GM23338 (cell line): Measurements from ENCODE around the gene PCSK5. TPM values are rescaled to one million over a fixed set of nuclear protein-coding genes. Genes with fewer than 3 reads are reported as not detected.
"Not testable (repeated sequence)": the region's sequence is repeated elsewhere in the genome, so short reads cannot be mapped to it uniquely, and the experiment has no call there.

Experiments used
- ATAC-seq: fragments of 200-7000 bp; cut with Tn5 transposase; 3 replicates; pipeline ENCODE4 v1.9.1; 2020
- DNase-seq: peaks from one replicate; pipeline ENCODE4 v3.0.0-alpha.2; 2015; ENCODE audit warnings: low spot score
- H2AFZ ChIP-seq: fragments of 200-600 bp; sonication (generic); 2 replicates; pipeline ENCODE4 v1.8.0; 2016; ENCODE audit warnings: antibody characterized with exemption, mild to moderate bottlenecking, moderate library complexity
- H3F3A ChIP-seq: fragments of 200-600 bp; sonication (generic); replicated peaks from 2 replicates; pipeline ENCODE4 v1.8.0; 2017; ENCODE audit warnings: antibody characterized with exemption, mixed run types, low read depth
- H3K27ac ChIP-seq: fragments of 200-600 bp; sonication (generic); 2 replicates; pipeline ENCODE4 v1.6.1; 2016; ENCODE audit warnings: low read depth
- H3K27me3 ChIP-seq: fragments of 200-600 bp; sonication (generic); 2 replicates; pipeline ENCODE4 v1.8.0; 2016; ENCODE audit warnings: mild to moderate bottlenecking, mixed run types, moderate library complexity; ENCODE audit not compliant: insufficient read depth
- H3K36me3 ChIP-seq: fragments of 200-600 bp; sonication (generic); 2 replicates; pipeline ENCODE4 v1.8.0; 2016; ENCODE audit warnings: mild to moderate bottlenecking; ENCODE audit not compliant: insufficient read depth
- H3K4me1 ChIP-seq: fragments of 200-600 bp; sonication (generic); 2 replicates; pipeline ENCODE4 v1.8.0; 2016; ENCODE audit warnings: mild to moderate bottlenecking, moderate library complexity; ENCODE audit not compliant: insufficient read depth
- H3K4me2 ChIP-seq: fragments of 200-600 bp; sonication (generic); 2 replicates; pipeline ENCODE4 v1.7.1; 2017; ENCODE audit warnings: mixed run types
- H3K4me3 ChIP-seq: fragments of 200-600 bp; sonication (generic); 2 replicates; pipeline ENCODE4 v1.6.1; 2016; ENCODE audit warnings: mixed run types
- H3K79me2 ChIP-seq: fragments of 200-600 bp; sonication (generic); replicated peaks from 2 replicates; pipeline ENCODE4 v1.8.0; 2017; ENCODE audit warnings: mild to moderate bottlenecking; ENCODE audit not compliant: insufficient read depth
- H3K9me2 ChIP-seq: fragments of 200-600 bp; sonication (generic); 2 replicates; pipeline ENCODE4 v1.8.0; 2017; ENCODE audit not compliant: insufficient read depth
- H4K20me1 ChIP-seq: fragments of 200-600 bp; sonication (generic); replicated peaks from 2 replicates; pipeline ENCODE4 v1.8.0; 2017; ENCODE audit warnings: mild to moderate bottlenecking; ENCODE audit not compliant: insufficient read depth
- H3K27ac Mint-ChIP-seq: 2 replicates; pipeline ENCODE4 v1.8.0; 2020; ENCODE audit warnings: inconsistent platforms, mild to moderate bottlenecking, moderate library complexity, mixed read lengths
- H3K27me3 Mint-ChIP-seq: 3 replicates; pipeline ENCODE4 v1.8.0; 2022; ENCODE audit warnings: low read depth, mild to moderate bottlenecking, moderate library complexity, mixed read lengths, inconsistent platforms; ENCODE audit not compliant: insufficient read depth, poor library complexity
- H3K36me3 Mint-ChIP-seq: 3 replicates; pipeline ENCODE4 v1.8.0; 2021; ENCODE audit warnings: low read depth, mild to moderate bottlenecking, inconsistent platforms, moderate library complexity, mixed read lengths
- H3K4me1 Mint-ChIP-seq: 3 replicates; pipeline ENCODE4 v1.8.0; 2020; ENCODE audit warnings: mild to moderate bottlenecking, inconsistent platforms, mixed read lengths
- H3K4me3 Mint-ChIP-seq: 3 replicates; pipeline ENCODE4 v1.8.0; 2021; ENCODE audit warnings: moderate library complexity, mild to moderate bottlenecking, inconsistent platforms, mixed read lengths
- H3K9me3 Mint-ChIP-seq: 3 replicates; pipeline ENCODE4 v1.8.0; 2020; ENCODE audit warnings: moderate library complexity, mild to moderate bottlenecking, inconsistent platforms, mixed read lengths
- CREB1 ChIP-seq: fragments of 250-450 bp; sonication (Bioruptor Pico); IDR thresholded peaks from 2 replicates; pipeline ENCODE4 v1.5.0; 2020; ENCODE audit warnings: low read depth, mild to moderate bottlenecking, moderate library complexity
- EZH2 ChIP-seq: fragments of 200-600 bp; sonication (generic); IDR thresholded peaks from one replicate; pipeline ENCODE4 v1.8.0; 2017; ENCODE audit warnings: antibody characterized with exemption, mild to moderate bottlenecking, low read depth; ENCODE audit not compliant: unreplicated experiment
- EZH2phosphoT487 ChIP-seq: fragments of 200-600 bp; sonication (generic); IDR thresholded peaks from one replicate; pipeline ENCODE4 v1.8.1; 2018; ENCODE audit warnings: antibody characterized with exemption; ENCODE audit not compliant: unreplicated experiment
- JUNB ChIP-seq: IDR thresholded peaks from one replicate; pipeline ENCODE4 v1.6.1; 2016; ENCODE audit warnings: antibody characterized with exemption; ENCODE audit not compliant: unreplicated experiment
- NANOG ChIP-seq: IDR thresholded peaks from 2 replicates; pipeline ENCODE4 v1.6.1; 2016; ENCODE audit warnings: antibody characterized with exemption, borderline replicate concordance
- POLR2AphosphoS5 ChIP-seq: IDR thresholded peaks from 2 replicates; pipeline ENCODE4 v1.6.1; 2016; ENCODE audit warnings: antibody characterized with exemption, low read depth
- STAT1 ChIP-seq: IDR thresholded peaks from one replicate; pipeline ENCODE4 v1.6.1; 2016; ENCODE audit warnings: antibody characterized with exemption; ENCODE audit not compliant: unreplicated experiment
- ZNF114 ChIP-seq: fragments of 250-450 bp; sonication (Bioruptor Pico); IDR thresholded peaks from 2 replicates; pipeline ENCODE4 v1.5.0; 2020; ENCODE audit warnings: mild to moderate bottlenecking, moderate library complexity
- ZNF331 ChIP-seq: fragments of 250-450 bp; sonication (Bioruptor Pico); IDR thresholded peaks from 2 replicates; pipeline ENCODE4 v1.5.0; 2020; ENCODE audit warnings: low read depth, mild to moderate bottlenecking, moderate library complexity
- polyA plus RNA-seq: library from polyadenylated mRNA; unstranded; fragments of >200 nt; fragmentation: Nextera tagmentation; extraction: Ambion mirVana; gene quantifications from 2 replicates; pipeline ENCODE4 v1.2.1, GENCODE V29; 2016
- total RNA-seq: library from RNA; depleted of rRNA; stranded (reverse); fragments of >200 nt; shearing (Covaris generic); gene quantifications from 2 replicates; pipeline ENCODE4 v1.2.3, GENCODE V29; 2014
- TF ChIP-seq, protein P1 (sequence below): fragments of 250-450 bp; sonication (Bioruptor Pico); IDR thresholded peaks from 2 replicates; pipeline ENCODE4 v1.5.0; 2020; ENCODE audit warnings: mild to moderate bottlenecking, moderate library complexity
- TF ChIP-seq, protein P2 (sequence below): IDR thresholded peaks from 2 replicates; pipeline ENCODE4 v1.6.1; 2016; ENCODE audit warnings: antibody characterized with exemption

PCSK5 gene
- total and polyA plus RNA-seq, 2 experiments from 2014 or later, result 12.3 to 34.8 TPM

DNA sequence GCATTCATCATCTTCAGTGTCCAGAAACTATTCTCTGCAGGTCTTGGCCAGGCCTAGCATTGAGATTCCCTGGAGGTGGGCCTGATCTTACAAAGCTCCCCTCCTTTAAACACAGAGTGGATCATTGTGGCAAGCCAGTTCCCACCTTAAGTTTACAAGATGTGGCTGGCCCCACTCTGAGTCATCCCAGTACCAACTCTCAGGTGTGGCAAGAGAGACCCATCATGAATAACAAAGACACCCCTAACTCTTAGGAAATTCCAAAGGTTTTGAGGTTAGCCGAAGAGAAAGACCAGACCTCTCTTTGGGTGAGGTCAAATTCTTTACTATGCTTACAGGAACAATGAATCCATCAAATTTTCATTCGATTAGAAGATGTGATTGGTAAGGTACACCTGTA lies 425.6 kb downstream of the PCSK5 start:
- H3K4me1 Mint-ChIP-seq, result peaks cover 6% of the 10 kb centered on the region
- Histone ChIP-seq H3K9me2 (peaks cover 6% of the 10 kb centered on the region; the same call in 1 of the 2 replicates), H3K27ac (no peak overlapping the region), H3K4me3 (no peak overlapping the region), H2AFZ (no peak overlapping the region), H3K36me3 (no peaks in the 10 kb centered on the region), H3K27me3 (no peaks in the 10 kb centered on the region), H3K4me2 (no peak overlapping the region), H4K20me1 (no peaks in the 10 kb centered on the region), H3F3A (no peaks in the 10 kb centered on the region), H3K79me2 (no peaks in the 10 kb centered on the region), H3K4me1 (no peaks in the 10 kb centered on the region)
- no peak overlapping the region for H3K27ac Mint-ChIP-seq
- no peak overlapping the region for H3K4me3 Mint-ChIP-seq
- ATAC-seq (peak; percentile 61), DNase-seq (peak; percentile 51)
- H3K36me3 Mint-ChIP-seq, result no peaks in the 10 kb centered on the region; the same call in 2 of the 3 replicates
- TF ChIP-seq NANOG, result no peak
- no peak for TF ChIP-seq JUNB
- TF ChIP-seq, protein P1, sequence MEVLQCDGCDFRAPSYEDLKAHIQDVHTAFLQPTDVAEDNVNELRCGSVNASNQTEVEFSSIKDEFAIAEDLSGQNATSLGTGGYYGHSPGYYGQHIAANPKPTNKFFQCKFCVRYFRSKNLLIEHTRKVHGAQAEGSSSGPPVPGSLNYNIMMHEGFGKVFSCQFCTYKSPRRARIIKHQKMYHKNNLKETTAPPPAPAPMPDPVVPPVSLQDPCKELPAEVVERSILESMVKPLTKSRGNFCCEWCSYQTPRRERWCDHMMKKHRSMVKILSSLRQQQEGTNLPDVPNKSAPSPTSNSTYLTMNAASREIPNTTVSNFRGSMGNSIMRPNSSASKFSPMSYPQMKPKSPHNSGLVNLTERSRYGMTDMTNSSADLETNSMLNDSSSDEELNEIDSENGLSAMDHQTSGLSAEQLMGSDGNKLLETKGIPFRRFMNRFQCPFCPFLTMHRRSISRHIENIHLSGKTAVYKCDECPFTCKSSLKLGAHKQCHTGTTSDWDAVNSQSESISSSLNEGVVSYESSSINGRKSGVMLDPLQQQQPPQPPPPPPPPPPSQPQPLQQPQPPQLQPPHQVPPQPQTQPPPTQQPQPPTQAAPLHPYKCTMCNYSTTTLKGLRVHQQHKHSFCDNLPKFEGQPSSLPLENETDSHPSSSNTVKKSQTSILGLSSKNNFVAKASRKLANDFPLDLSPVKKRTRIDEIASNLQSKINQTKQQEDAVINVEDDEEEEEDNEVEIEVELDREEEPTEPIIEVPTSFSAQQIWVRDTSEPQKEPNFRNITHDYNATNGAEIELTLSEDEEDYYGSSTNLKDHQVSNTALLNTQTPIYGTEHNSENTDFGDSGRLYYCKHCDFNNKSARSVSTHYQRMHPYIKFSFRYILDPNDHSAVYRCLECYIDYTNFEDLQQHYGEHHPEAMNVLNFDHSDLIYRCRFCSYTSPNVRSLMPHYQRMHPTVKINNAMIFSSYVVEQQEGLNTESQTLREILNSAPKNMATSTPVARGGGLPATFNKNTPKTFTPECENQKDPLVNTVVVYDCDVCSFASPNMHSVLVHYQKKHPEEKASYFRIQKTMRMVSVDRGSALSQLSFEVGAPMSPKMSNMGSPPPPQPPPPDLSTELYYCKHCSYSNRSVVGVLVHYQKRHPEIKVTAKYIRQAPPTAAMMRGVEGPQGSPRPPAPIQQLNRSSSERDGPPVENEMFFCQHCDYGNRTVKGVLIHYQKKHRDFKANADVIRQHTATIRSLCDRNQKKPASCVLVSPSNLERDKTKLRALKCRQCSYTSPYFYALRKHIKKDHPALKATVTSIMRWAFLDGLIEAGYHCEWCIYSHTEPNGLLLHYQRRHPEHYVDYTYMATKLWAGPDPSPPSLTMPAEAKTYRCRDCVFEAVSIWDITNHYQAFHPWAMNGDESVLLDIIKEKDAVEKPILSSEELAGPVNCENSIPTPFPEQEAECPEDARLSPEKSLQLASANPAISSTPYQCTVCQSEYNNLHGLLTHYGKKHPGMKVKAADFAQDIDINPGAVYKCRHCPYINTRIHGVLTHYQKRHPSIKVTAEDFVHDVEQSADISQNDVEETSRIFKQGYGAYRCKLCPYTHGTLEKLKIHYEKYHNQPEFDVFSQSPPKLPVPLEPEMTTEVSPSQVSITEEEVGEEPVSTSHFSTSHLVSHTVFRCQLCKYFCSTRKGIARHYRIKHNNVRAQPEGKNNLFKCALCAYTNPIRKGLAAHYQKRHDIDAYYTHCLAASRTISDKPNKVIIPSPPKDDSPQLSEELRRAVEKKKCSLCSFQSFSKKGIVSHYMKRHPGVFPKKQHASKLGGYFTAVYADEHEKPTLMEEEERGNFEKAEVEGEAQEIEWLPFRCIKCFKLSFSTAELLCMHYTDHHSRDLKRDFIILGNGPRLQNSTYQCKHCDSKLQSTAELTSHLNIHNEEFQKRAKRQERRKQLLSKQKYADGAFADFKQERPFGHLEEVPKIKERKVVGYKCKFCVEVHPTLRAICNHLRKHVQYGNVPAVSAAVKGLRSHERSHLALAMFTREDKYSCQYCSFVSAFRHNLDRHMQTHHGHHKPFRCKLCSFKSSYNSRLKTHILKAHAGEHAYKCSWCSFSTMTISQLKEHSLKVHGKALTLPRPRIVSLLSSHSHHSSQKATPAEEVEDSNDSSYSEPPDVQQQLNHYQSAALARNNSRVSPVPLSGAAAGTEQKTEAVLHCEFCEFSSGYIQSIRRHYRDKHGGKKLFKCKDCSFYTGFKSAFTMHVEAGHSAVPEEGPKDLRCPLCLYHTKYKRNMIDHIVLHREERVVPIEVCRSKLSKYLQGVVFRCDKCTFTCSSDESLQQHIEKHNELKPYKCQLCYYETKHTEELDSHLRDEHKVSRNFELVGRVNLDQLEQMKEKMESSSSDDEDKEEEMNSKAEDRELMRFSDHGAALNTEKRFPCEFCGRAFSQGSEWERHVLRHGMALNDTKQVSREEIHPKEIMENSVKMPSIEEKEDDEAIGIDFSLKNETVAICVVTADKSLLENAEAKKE, result no peak
- no peak for TF ChIP-seq EZH2phosphoT487
- no peak for TF ChIP-seq CREB1 (CRISPR knock-in tag)
- TF ChIP-seq, protein P2, sequence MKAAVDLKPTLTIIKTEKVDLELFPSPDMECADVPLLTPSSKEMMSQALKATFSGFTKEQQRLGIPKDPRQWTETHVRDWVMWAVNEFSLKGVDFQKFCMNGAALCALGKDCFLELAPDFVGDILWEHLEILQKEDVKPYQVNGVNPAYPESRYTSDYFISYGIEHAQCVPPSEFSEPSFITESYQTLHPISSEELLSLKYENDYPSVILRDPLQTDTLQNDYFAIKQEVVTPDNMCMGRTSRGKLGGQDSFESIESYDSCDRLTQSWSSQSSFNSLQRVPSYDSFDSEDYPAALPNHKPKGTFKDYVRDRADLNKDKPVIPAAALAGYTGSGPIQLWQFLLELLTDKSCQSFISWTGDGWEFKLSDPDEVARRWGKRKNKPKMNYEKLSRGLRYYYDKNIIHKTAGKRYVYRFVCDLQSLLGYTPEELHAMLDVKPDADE, result no peak
- TF ChIP-seq EZH2, result no peak
- no peak for TF ChIP-seq POLR2AphosphoS5
- TF ChIP-seq STAT1, result no peak
- no peak for TF ChIP-seq ZNF331
- no peak for TF ChIP-seq ZNF114 (CRISPR knock-in tag)
- H3K9me3 Mint-ChIP-seq, result no peaks in the 10 kb centered on the region; the same call in 2 of the 3 replicates
- peaks cover 8% of the 10 kb centered on the region for H3K27me3 Mint-ChIP-seq

DNA sequence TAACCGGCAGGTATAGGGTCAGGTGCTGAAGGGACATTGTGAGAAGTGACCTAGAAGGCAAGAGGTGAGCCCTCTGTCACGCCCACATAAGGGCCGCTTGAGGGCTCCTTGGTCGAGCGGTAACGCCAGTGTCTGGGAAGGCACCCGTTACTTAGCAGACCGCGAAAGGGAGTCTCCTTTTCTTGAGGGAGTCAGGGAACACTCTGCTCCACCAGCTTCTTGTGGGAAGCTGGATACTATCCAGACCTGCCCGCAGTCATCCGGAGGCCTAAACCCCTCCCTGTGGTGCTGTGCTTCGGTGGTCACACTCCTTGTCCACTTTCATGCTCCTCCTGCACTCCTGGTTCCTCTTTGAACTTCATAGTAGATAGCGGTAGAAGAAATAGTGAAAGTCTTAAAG lies 429.0 kb downstream of the PCSK5 start:
- H3K4me1 Mint-ChIP-seq, H3K36me3 ChIP-seq, H3F3A ChIP-seq, H3K4me3 Mint-ChIP-seq, H3K27me3 Mint-ChIP-seq, ATAC-seq, H3K79me2 ChIP-seq, H3K4me3 ChIP-seq, H3K36me3 Mint-ChIP-seq, H3K4me2 ChIP-seq, H3K27ac Mint-ChIP-seq, H2AFZ ChIP-seq, H3K9me2 ChIP-seq, H3K4me1 ChIP-seq, H4K20me1 ChIP-seq, H3K27ac ChIP-seq, H3K27me3 ChIP-seq, DNase-seq, H3K9me3 Mint-ChIP-seq: not testable (repeated sequence)
